Measurements from ENCODE around the gene ZNF316.

ZNF316 gene

GRCh38 chr7:6648815-6649104 lies 11.6 kb downstream of the ZNF316 start:
- TF ChIP-seq CTCF (IDR thresholded peaks at IDR 0.05; ENCODE audit: low read depth, low read length) = no peak
- no peak for DNase-seq (ENCODE audit: extremely low read depth, low read depth)

GRCh38 chr7:6649241-6649961 lies 12.3 kb downstream of the ZNF316 start:
- TF ChIP-seq CTCF (IDR thresholded peaks at IDR 0.05; ENCODE audit: low read depth, low read length) = no peak
- DNase-seq (ENCODE audit: extremely low read depth, low read depth) = no peak

- TF ChIP-seq CTCF (IDR thresholded peaks at IDR 0.05; ENCODE audit: low read depth, low read length) = no peak
- no peak for DNase-seq (ENCODE audit: extremely low read depth, low read depth)
Observed at GRCh38 chr7:6650086-6650485, 13.0 kb downstream of the ZNF316 start.

- no peak for DNase-seq (ENCODE audit: extremely low read depth, low read depth)
- TF ChIP-seq CTCF (IDR thresholded peaks at IDR 0.05; ENCODE audit: low read depth, low read length) = no peak
Observed at GRCh38 chr7:6650521-6651011, 13.4 kb downstream of the ZNF316 start.

GRCh38 chr7:6651851-6652445 lies 14.8 kb downstream of the ZNF316 start:
- DNase-seq (ENCODE audit: extremely low read depth, low read depth) = no peak
- TF ChIP-seq CTCF (IDR thresholded peaks at IDR 0.05; ENCODE audit: low read depth, low read length) = no peak

GRCh38 chr7:6652446-6653011 lies 15.4 kb downstream of the ZNF316 start:
- TF ChIP-seq CTCF (IDR thresholded peaks at IDR 0.05; ENCODE audit: low read depth, low read length) = no peak
- no peak for DNase-seq (ENCODE audit: extremely low read depth, low read depth)

Data from AG09319 (cell line).